Left ventricle myocardium inferior (tissue), 1 donor: ENCODE results near the gene NUDT1. TPM values are rescaled to one million over a fixed set of nuclear protein-coding genes. Genes with fewer than 3 reads are reported as not detected.
A peak's percentile ranks its signal among the peaks of the same experiment; 100 is the strongest.
"Not testable (repeated sequence)": the region's sequence is repeated elsewhere in the genome, so short reads cannot be mapped to it uniquely, and the experiment has no call there.

Experiments used
- DNase-seq: peaks from one replicate; pipeline ENCODE4 v3.0.0-alpha.2; 2020
- H3K27ac ChIP-seq: fragments of 200-600 bp; replicated peaks from 2 replicates; pipeline ENCODE4 v1.8.0; 2021
- H3K27me3 ChIP-seq: fragments of 200-600 bp; 2 replicates; pipeline ENCODE4 v1.8.0; 2021; ENCODE audit warnings: low read depth
- H3K36me3 ChIP-seq: fragments of 200-600 bp; 2 replicates; pipeline ENCODE4 v1.8.0; 2021
- H3K4me1 ChIP-seq: fragments of 200-600 bp; 2 replicates; pipeline ENCODE4 v1.8.0; 2021
- H3K4me3 ChIP-seq: fragments of 200-600 bp; 2 replicates; pipeline ENCODE4 v1.8.0; 2021; ENCODE audit warnings: mild to moderate bottlenecking, moderate library complexity
- H3K9me3 ChIP-seq: fragments of 200-600 bp; replicated peaks from 2 replicates; pipeline ENCODE4 v1.8.0; 2021
- intact Hi-C: fragments of 100-400 bp; cut with micrococcal nuclease; formaldehyde crosslinking; loops from one replicate; pipeline ENCODE4 v1.11.0; 2022
- total RNA-seq: library from RNA; stranded (reverse); fragmentation: NEBNext Ultra II Directional; extraction: Animal tissue kit (Norgen Biotek cat#: 25700); gene quantifications from one replicate; pipeline ENCODE4 v1.2.1, GENCODE V29; 2021
- TF ChIP-seq, protein P1 (sequence below): fragments of 200-600 bp; IDR thresholded peaks from 2 replicates; pipeline ENCODE4 v1.8.0; 2021; ENCODE audit warnings: antibody characterized with exemption, mild to moderate bottlenecking, borderline replicate concordance
- donor health status: DM: no; HTN: yes; CAD: no; lungs with severe emphysema.

Gene NUDT1
- total RNA-seq, 1 donor from 2014 or later = 12.5 TPM

GRCh38 chr7:2261611-2262010 lies 19.6 kb downstream of the NUDT1 start:
- Histone ChIP-seq H3K27ac (no peak overlapping the region), H3K4me3 (no peak overlapping the region), H3K27me3 (no peaks in the 10 kb centered on the region), H3K36me3 (peaks cover 36% of the 10 kb centered on the region), H3K9me3 (no peaks in the 10 kb centered on the region), H3K4me1 (no peaks in the 10 kb centered on the region)
- TF ChIP-seq, protein P1, sequence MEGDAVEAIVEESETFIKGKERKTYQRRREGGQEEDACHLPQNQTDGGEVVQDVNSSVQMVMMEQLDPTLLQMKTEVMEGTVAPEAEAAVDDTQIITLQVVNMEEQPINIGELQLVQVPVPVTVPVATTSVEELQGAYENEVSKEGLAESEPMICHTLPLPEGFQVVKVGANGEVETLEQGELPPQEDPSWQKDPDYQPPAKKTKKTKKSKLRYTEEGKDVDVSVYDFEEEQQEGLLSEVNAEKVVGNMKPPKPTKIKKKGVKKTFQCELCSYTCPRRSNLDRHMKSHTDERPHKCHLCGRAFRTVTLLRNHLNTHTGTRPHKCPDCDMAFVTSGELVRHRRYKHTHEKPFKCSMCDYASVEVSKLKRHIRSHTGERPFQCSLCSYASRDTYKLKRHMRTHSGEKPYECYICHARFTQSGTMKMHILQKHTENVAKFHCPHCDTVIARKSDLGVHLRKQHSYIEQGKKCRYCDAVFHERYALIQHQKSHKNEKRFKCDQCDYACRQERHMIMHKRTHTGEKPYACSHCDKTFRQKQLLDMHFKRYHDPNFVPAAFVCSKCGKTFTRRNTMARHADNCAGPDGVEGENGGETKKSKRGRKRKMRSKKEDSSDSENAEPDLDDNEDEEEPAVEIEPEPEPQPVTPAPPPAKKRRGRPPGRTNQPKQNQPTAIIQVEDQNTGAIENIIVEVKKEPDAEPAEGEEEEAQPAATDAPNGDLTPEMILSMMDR = no peak
- intact Hi-C loops = no loop called here
- no peak for DNase-seq

DNA sequence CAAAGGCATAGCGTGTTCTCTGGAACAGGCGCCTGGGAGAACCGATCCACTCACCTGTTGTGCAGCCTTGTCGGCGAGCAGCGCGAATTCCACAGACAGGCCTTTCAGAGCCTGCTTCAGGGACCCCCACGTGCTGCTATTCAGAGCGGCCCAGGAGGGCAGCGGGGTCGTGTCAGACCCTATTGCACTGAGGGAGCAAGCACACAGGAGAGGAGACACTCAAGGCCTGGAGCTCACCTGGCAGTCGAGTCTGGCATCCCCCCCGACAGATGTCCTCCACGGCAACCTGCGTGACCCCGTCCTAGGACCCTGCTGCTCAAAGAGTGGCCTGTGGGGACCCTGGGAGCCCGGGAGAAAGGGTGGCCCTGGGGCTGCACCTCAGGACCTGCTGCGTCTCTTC lies 21.1 kb downstream of the NUDT1 start:
- no peak for DNase-seq
- peaks cover 27% of the 10 kb centered on the region for H3K36me3 ChIP-seq

DNA sequence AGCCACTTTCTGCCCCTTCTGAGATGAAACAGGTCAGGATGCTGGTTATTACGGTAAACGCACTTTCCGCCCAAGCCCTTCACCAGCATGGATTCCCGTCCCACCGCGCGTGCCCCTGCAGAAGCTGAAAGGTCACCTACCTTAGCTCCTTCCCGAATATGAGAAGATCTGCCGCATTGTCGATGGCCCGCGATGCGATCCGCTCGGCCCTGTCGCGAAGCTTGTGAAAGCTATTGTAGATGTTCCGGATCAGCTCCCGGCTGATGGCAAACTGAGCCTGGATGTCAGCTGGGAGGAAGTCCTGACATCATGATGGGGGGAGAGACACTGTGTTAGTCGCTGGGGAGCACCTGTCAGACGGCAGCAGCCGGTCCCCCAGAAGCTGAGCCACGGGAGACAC lies 22.1 kb downstream of the NUDT1 start:
- TF ChIP-seq, protein P1 = no peak
- H3K36me3 ChIP-seq = peaks cover 27% of the 10 kb centered on the region
- no peaks in the 10 kb centered on the region for H3K4me1 ChIP-seq
- intact Hi-C loops = no loop called here
- no peaks in the 10 kb centered on the region for H3K27me3 ChIP-seq
- no peak for DNase-seq
- no peaks in the 10 kb centered on the region for H3K9me3 ChIP-seq
- no peak overlapping the region for H3K4me3 ChIP-seq
- H3K27ac ChIP-seq = no peak overlapping the region

More for the DNA sequence above, 21.1 kb downstream of the NUDT1 start:
- no peaks in the 10 kb centered on the region for H3K4me1 ChIP-seq
- no peaks in the 10 kb centered on the region for H3K9me3 ChIP-seq
- no peak overlapping the region for H3K27ac ChIP-seq
- TF ChIP-seq, protein P1 = no peak
- intact Hi-C loops = no loop called here
- H3K4me3 ChIP-seq = no peak overlapping the region
- no peaks in the 10 kb centered on the region for H3K27me3 ChIP-seq

GRCh38 chr7:2266911-2267310 lies 24.9 kb downstream of the NUDT1 start:
- TF ChIP-seq, protein P1 = no peak
- Histone ChIP-seq H3K27me3 (no peaks in the 10 kb centered on the region), H3K9me3 (no peaks in the 10 kb centered on the region), H3K4me3 (no peak overlapping the region), H3K27ac (no peak overlapping the region), H3K36me3 (peaks cover 36% of the 10 kb centered on the region), H3K4me1 (peaks cover 18% of the 10 kb centered on the region)
- intact Hi-C loops = no loop called here
- no peak for DNase-seq

GRCh38 chr7:2269089-2269990 lies 27.3 kb downstream of the NUDT1 start:
- H3K9me3 ChIP-seq, H3K27me3 ChIP-seq, H3K4me3 ChIP-seq, intact Hi-C loops, DNase-seq: not testable (repeated sequence)
- H3K27ac ChIP-seq = peak overlapping the region; percentile 56
- H3K4me1 ChIP-seq = peaks cover 18% of the 10 kb centered on the region
- peaks cover 29% of the 10 kb centered on the region for H3K36me3 ChIP-seq

- Histone ChIP-seq H3K27ac (peak overlapping the region; percentile 56), H3K4me1 (peaks cover 18% of the 10 kb centered on the region), H3K27me3 (no peaks in the 10 kb centered on the region), H3K36me3 (peaks cover 35% of the 10 kb centered on the region), H3K4me3 (no peak overlapping the region), H3K9me3 (no peaks in the 10 kb centered on the region)
- TF ChIP-seq, protein P1 = no peak
- no peak for DNase-seq
- intact Hi-C loops = no loop called here
Observed at GRCh38 chr7:2269991-2270460, 28.0 kb downstream of the NUDT1 start.
